ENCODE results near the gene IRGQ.

The IRGQ gene

GRCh38 chr19:43564800-43565199 lies 31.1 kb downstream of the IRGQ start:
- H3K14ac ChIP-seq (ENCODE audit: low read length), result no peak overlapping the region
- H3K79me1 ChIP-seq (ENCODE audit: low read length), result no peaks in the 10 kb centered on the region
- no peak overlapping the region for H3K23ac ChIP-seq (ENCODE audit: low read length)
- no CpG with 5 or more reads among the region's 9 CpGs for WGBS (ENCODE audit: extremely low coverage, insufficient coverage, insufficient read length)
- H4K12ac ChIP-seq (ENCODE audit: low read depth, low read length), result no peak overlapping the region
- H3K36me3 ChIP-seq (ENCODE audit: control insufficient read depth in 1 of 2, insufficient read depth in 2 of 2, low read length in 2 of 2), result peaks cover 21 to 30% of the 10 kb centered on the region in 2 experiments
- no peak overlapping the region for H3K4me2 ChIP-seq (ENCODE audit: low read length)
- H3K9ac ChIP-seq (ENCODE audit: low read length), result no peak overlapping the region
- no peak overlapping the region for H2BK120ac ChIP-seq (ENCODE audit: insufficient read depth, low read length, poor library complexity)
- no peak overlapping the region for H3K18ac ChIP-seq (ENCODE audit: low read length)
- no peak overlapping the region for H2BK5ac ChIP-seq (ENCODE audit: low read depth, low read length, poor library complexity)
- DNase-seq, result peak in 1 of 2 donors; percentile 34
- H3K79me2 ChIP-seq (ENCODE audit: control insufficient read depth, insufficient read depth, low read length, poor library complexity), result no peaks in the 10 kb centered on the region
- no peak overlapping the region for H4K91ac ChIP-seq (ENCODE audit: low read depth, low read length)
- H3K9me3 ChIP-seq (ENCODE audit: insufficient read depth, low read depth, low read length), result no peaks in the 10 kb centered on the region
- H2AK5ac ChIP-seq (ENCODE audit: low read length), result no peak overlapping the region
- H2BK12ac ChIP-seq (ENCODE audit: low read length), result no peak overlapping the region
- no peaks in the 10 kb centered on the region for H3K4me1 ChIP-seq (ENCODE audit: control insufficient read depth in 1 of 2, insufficient read depth in 2 of 2, low read length in 2 of 2)
- H4K8ac ChIP-seq (ENCODE audit: low read depth, low read length), result no peak overlapping the region
- H3K27ac ChIP-seq (ENCODE audit: low read depth, low read length), result no peak overlapping the region
- no peak overlapping the region for H3K4me3 ChIP-seq (ENCODE audit: low read depth, low read length)
- H3K27me3 ChIP-seq (ENCODE audit: insufficient read depth, low read length), result no peaks in the 10 kb centered on the region
- no peak overlapping the region for H3K4ac ChIP-seq (ENCODE audit: low read depth, low read length)
- H2AFZ ChIP-seq (ENCODE audit: insufficient read depth, low read length, poor library complexity), result no peak overlapping the region

- no peak overlapping the region for H3K4ac ChIP-seq (ENCODE audit: low read depth, low read length)
- no peaks in the 10 kb centered on the region for H3K9me3 ChIP-seq (ENCODE audit: insufficient read depth, low read depth, low read length)
- H2AFZ ChIP-seq (ENCODE audit: insufficient read depth, low read length, poor library complexity), result no peak overlapping the region
- H3K27ac ChIP-seq (ENCODE audit: low read depth, low read length), result no peak overlapping the region
- no peak overlapping the region for H3K4me2 ChIP-seq (ENCODE audit: low read length)
- no peaks in the 10 kb centered on the region for H3K27me3 ChIP-seq (ENCODE audit: insufficient read depth, low read length)
- no peak overlapping the region for H3K9ac ChIP-seq (ENCODE audit: low read length)
- no peak overlapping the region for H3K14ac ChIP-seq (ENCODE audit: low read length)
- H2BK12ac ChIP-seq (ENCODE audit: low read length), result no peak overlapping the region
- no peak overlapping the region for H4K91ac ChIP-seq (ENCODE audit: low read depth, low read length)
- no peak overlapping the region for H4K8ac ChIP-seq (ENCODE audit: low read depth, low read length)
- peaks cover 22 to 30% of the 10 kb centered on the region in 2 experiments for H3K36me3 ChIP-seq (ENCODE audit: control insufficient read depth in 1 of 2, insufficient read depth in 2 of 2, low read length in 2 of 2)
- no peak overlapping the region for H3K4me3 ChIP-seq (ENCODE audit: low read depth, low read length)
- H3K79me1 ChIP-seq (ENCODE audit: low read length), result no peaks in the 10 kb centered on the region
- no peak overlapping the region for H3K18ac ChIP-seq (ENCODE audit: low read length)
- DNase-seq, result no peak
- no peak overlapping the region for H2AK5ac ChIP-seq (ENCODE audit: low read length)
- H2BK5ac ChIP-seq (ENCODE audit: low read depth, low read length, poor library complexity), result no peak overlapping the region
- no peak overlapping the region for H2BK120ac ChIP-seq (ENCODE audit: insufficient read depth, low read length, poor library complexity)
- no peaks in the 10 kb centered on the region for H3K4me1 ChIP-seq (ENCODE audit: control insufficient read depth in 1 of 2, insufficient read depth in 2 of 2, low read length in 2 of 2)
- no CpG with 5 or more reads among the region's 10 CpGs for WGBS (ENCODE audit: extremely low coverage, insufficient coverage, insufficient read length)
- H3K79me2 ChIP-seq (ENCODE audit: control insufficient read depth, insufficient read depth, low read length, poor library complexity), result no peaks in the 10 kb centered on the region
- no peak overlapping the region for H3K23ac ChIP-seq (ENCODE audit: low read length)
- H4K12ac ChIP-seq (ENCODE audit: low read depth, low read length), result no peak overlapping the region
These were observed 32.0 kb downstream of the IRGQ start for GRCh38 chr19:43563816-43564457.

GRCh38 chr19:43562698-43563241 lies 33.2 kb downstream of the IRGQ start:
- Histone ChIP-seq H4K91ac (ENCODE audit: low read depth, low read length) (no peak overlapping the region), H2BK12ac (ENCODE audit: low read length) (no peak overlapping the region), H3K36me3 (ENCODE audit: control insufficient read depth in 1 of 2, insufficient read depth in 2 of 2, low read length in 2 of 2) (peaks cover 25 to 32% of the 10 kb centered on the region in 2 experiments), H4K12ac (ENCODE audit: low read depth, low read length) (no peak overlapping the region), H3K4ac (ENCODE audit: low read depth, low read length) (no peak overlapping the region), H3K4me1 (ENCODE audit: control insufficient read depth in 1 of 2, insufficient read depth in 2 of 2, low read length in 2 of 2) (no peaks in the 10 kb centered on the region), H3K14ac (ENCODE audit: low read length) (no peak overlapping the region), H2BK120ac (ENCODE audit: insufficient read depth, low read length, poor library complexity) (no peak overlapping the region), H2AFZ (ENCODE audit: insufficient read depth, low read length, poor library complexity) (no peak overlapping the region), H3K9me3 (ENCODE audit: insufficient read depth, low read depth, low read length) (no peaks in the 10 kb centered on the region), H3K9ac (ENCODE audit: low read length) (no peak overlapping the region), H3K79me2 (ENCODE audit: control insufficient read depth, insufficient read depth, low read length, poor library complexity) (no peaks in the 10 kb centered on the region), H3K27me3 (ENCODE audit: insufficient read depth, low read length) (no peaks in the 10 kb centered on the region), H3K4me2 (ENCODE audit: low read length) (no peak overlapping the region), H3K18ac (ENCODE audit: low read length) (no peak overlapping the region), H3K79me1 (ENCODE audit: low read length) (no peaks in the 10 kb centered on the region), H3K4me3 (ENCODE audit: low read depth, low read length) (no peak overlapping the region), H3K27ac (ENCODE audit: low read depth, low read length) (no peak overlapping the region), H4K8ac (ENCODE audit: low read depth, low read length) (no peak overlapping the region), H3K23ac (ENCODE audit: low read length) (no peak overlapping the region), H2BK5ac (ENCODE audit: low read depth, low read length, poor library complexity) (no peak overlapping the region), H2AK5ac (ENCODE audit: low read length) (no peak overlapping the region)
- WGBS (ENCODE audit: extremely low coverage, insufficient coverage, insufficient read length), result no CpG with 5 or more reads among the region's 14 CpGs
- DNase-seq, result peak; percentile 44 to 54

- no peak overlapping the region for H3K27ac ChIP-seq (ENCODE audit: low read depth, low read length)
- no peak overlapping the region for H4K91ac ChIP-seq (ENCODE audit: low read depth, low read length)
- H4K8ac ChIP-seq (ENCODE audit: low read depth, low read length), result no peak overlapping the region
- H3K4me2 ChIP-seq (ENCODE audit: low read length), result no peak overlapping the region
- no peaks in the 10 kb centered on the region for H3K79me1 ChIP-seq (ENCODE audit: low read length)
- H3K4me1 ChIP-seq (ENCODE audit: control insufficient read depth in 1 of 2, insufficient read depth in 2 of 2, low read length in 2 of 2), result no peaks in the 10 kb centered on the region
- no peak overlapping the region for H4K12ac ChIP-seq (ENCODE audit: low read depth, low read length)
- H2AFZ ChIP-seq (ENCODE audit: insufficient read depth, low read length, poor library complexity), result no peak overlapping the region
- H3K23ac ChIP-seq (ENCODE audit: low read length), result no peak overlapping the region
- H3K36me3 ChIP-seq (ENCODE audit: control insufficient read depth in 1 of 2, insufficient read depth in 2 of 2, low read length in 2 of 2), result peaks cover 25 to 32% of the 10 kb centered on the region in 2 experiments
- H3K79me2 ChIP-seq (ENCODE audit: control insufficient read depth, insufficient read depth, low read length, poor library complexity), result no peaks in the 10 kb centered on the region
- no peak overlapping the region for H2AK5ac ChIP-seq (ENCODE audit: low read length)
- no peaks in the 10 kb centered on the region for H3K27me3 ChIP-seq (ENCODE audit: insufficient read depth, low read length)
- no peaks in the 10 kb centered on the region for H3K9me3 ChIP-seq (ENCODE audit: insufficient read depth, low read depth, low read length)
- H2BK120ac ChIP-seq (ENCODE audit: insufficient read depth, low read length, poor library complexity), result no peak overlapping the region
- H3K14ac ChIP-seq (ENCODE audit: low read length), result no peak overlapping the region
- no peak overlapping the region for H2BK12ac ChIP-seq (ENCODE audit: low read length)
- no peak overlapping the region for H3K4ac ChIP-seq (ENCODE audit: low read depth, low read length)
- no peak overlapping the region for H3K4me3 ChIP-seq (ENCODE audit: low read depth, low read length)
- DNase-seq, result no peak
- H3K9ac ChIP-seq (ENCODE audit: low read length), result no peak overlapping the region
- no CpG with 5 or more reads among the region's 6 CpGs for WGBS (ENCODE audit: extremely low coverage, insufficient coverage, insufficient read length)
- H2BK5ac ChIP-seq (ENCODE audit: low read depth, low read length, poor library complexity), result no peak overlapping the region
- no peak overlapping the region for H3K18ac ChIP-seq (ENCODE audit: low read length)
These were observed 33.7 kb downstream of the IRGQ start for GRCh38 chr19:43562226-43562697.
